Tibial artery (tissue), 4 donors: ENCODE measurements around the gene SULT1A3.
"Not testable (repeated sequence)": the region's sequence is repeated elsewhere in the genome, so short reads cannot be mapped to it uniquely, and the experiment has no call there.

ENCODE experiments used
- DNase-seq, 2 donors: peaks; one replicate each; pipeline ENCODE4 v3.0.0-alpha.2; 2019
- H3K27ac ChIP-seq, 2 donors: fragments of 200-600 bp; sonication (generic) in 1 of 2; 1 replicate in 1 of 2; 2 replicates in 1 of 2; pipeline ENCODE4 v1.5.1; 2018 to 2019; ENCODE audit warnings: mild to moderate bottlenecking in 1 of 2
- H3K27me3 ChIP-seq, 2 donors: fragments of 200-600 bp; sonication (generic) in 1 of 2; one replicate each; pipeline versions ENCODE4 v1.5.1 to v1.6.0; 2016 to 2019
- H3K36me3 ChIP-seq, 3 donors: fragments of 200-600 bp; sonication (generic) in 2 of 3; one replicate each; pipeline ENCODE4 v1.5.1; 2016 to 2019; ENCODE audit warnings: mild to moderate bottlenecking in 2 of 3
- H3K4me1 ChIP-seq, 4 donors: fragments of 200-600 bp; sonication (generic) in 2 of 4; 1 replicate in 3 of 4; 2 replicates in 1 of 4; pipeline ENCODE4 v1.5.1; 2016 to 2019
- H3K4me3 ChIP-seq, 2 donors: fragments of 200-600 bp; sonication (generic) in 1 of 2; 1 replicate in 1 of 2; 2 replicates in 1 of 2; pipeline ENCODE4 v1.5.1; 2018 to 2019; ENCODE audit warnings: mild to moderate bottlenecking in 2 of 2
- H3K9me3 ChIP-seq, 3 donors: fragments of 200-600 bp; sonication (generic) in 1 of 3; one replicate each; pipeline ENCODE4 v1.5.1; 2016 to 2019
- CTCF ChIP-seq, 2 experiments: fragments of 200-600 bp in 1 of 2; fragments of 450-650 bp in 1 of 2; IDR thresholded peaks; one replicate each; pipeline ENCODE4 v1.5.1; 2017 to 2019; ENCODE audit warnings: antibody characterized with exemption in 2 of 2, mild to moderate bottlenecking in 1 of 2, moderate library complexity in 1 of 2
- intact Hi-C: fragments of 100-400 bp; cut with DNase I; formaldehyde crosslinking; loops from one replicate; pipeline ENCODE4 v1.15.0; 2023; ENCODE audit warnings: low total_unique reads

SULT1A3 gene

GRCh38 chr16:30185683-30186421 is 13.2 kb upstream of the SULT1A3 start:
- H3K36me3 ChIP-seq, result no peaks in the 10 kb centered on the region
- no peaks in the 10 kb centered on the region for H3K27me3 ChIP-seq
- intact Hi-C loops, result no loop called here
- no peaks in the 10 kb centered on the region for H3K9me3 ChIP-seq
- peaks cover 0 to 21% (median 12%) of the 10 kb centered on the region in 4 donors for H3K4me1 ChIP-seq
- H3K27ac ChIP-seq, result no peak overlapping the region
- TF ChIP-seq CTCF (IDR thresholded peaks at IDR 0.05), result no peak
- peak; percentile 48 to 70 for DNase-seq
- H3K4me3 ChIP-seq, result no peak overlapping the region

- Histone ChIP-seq H3K36me3 (no peaks in the 10 kb centered on the region), H3K9me3 (no peaks in the 10 kb centered on the region), H3K4me1 (peaks cover 0 to 21% (median 12%) of the 10 kb centered on the region in 4 donors), H3K4me3 (no peak overlapping the region), H3K27ac (no peak overlapping the region), H3K27me3 (no peaks in the 10 kb centered on the region)
- DNase-seq, result no peak
- TF ChIP-seq CTCF (IDR thresholded peaks at IDR 0.05), result no peak
- intact Hi-C loops, result no loop called here
Observed at GRCh38 chr16:30186444-30186781, 12.6 kb upstream of the SULT1A3 start.

- H3K36me3 ChIP-seq, result no peaks in the 10 kb centered on the region
- peak; percentile 48 to 53 for TF ChIP-seq CTCF (IDR thresholded peaks at IDR 0.05)
- H3K4me3 ChIP-seq, result no peak overlapping the region
- no peaks in the 10 kb centered on the region for H3K27me3 ChIP-seq
- intact Hi-C loops, result no loop called here
- H3K27ac ChIP-seq, result no peak overlapping the region
- H3K4me1 ChIP-seq, result peaks cover 0 to 21% (median 12%) of the 10 kb centered on the region in 4 donors
- DNase-seq, result peak; percentile 64 to 75
- no peaks in the 10 kb centered on the region for H3K9me3 ChIP-seq
Observed at GRCh38 chr16:30186782-30187555, 12.1 kb upstream of the SULT1A3 start.

GRCh38 chr16:30187556-30187865 is 11.5 kb upstream of the SULT1A3 start:
- peaks cover 0 to 21% (median 12%) of the 10 kb centered on the region in 4 donors for H3K4me1 ChIP-seq
- no peak overlapping the region for H3K27ac ChIP-seq
- intact Hi-C loops, result no loop called here
- H3K9me3 ChIP-seq, result no peaks in the 10 kb centered on the region
- no peaks in the 10 kb centered on the region for H3K36me3 ChIP-seq
- DNase-seq, result no peak
- no peak for TF ChIP-seq CTCF (IDR thresholded peaks at IDR 0.05)
- no peak overlapping the region for H3K4me3 ChIP-seq
- H3K27me3 ChIP-seq, result no peaks in the 10 kb centered on the region

- no peaks in the 10 kb centered on the region for H3K9me3 ChIP-seq
- peak in 1 of 2 donors; percentile 18 for DNase-seq
- intact Hi-C loops, result no loop called here
- H3K4me1 ChIP-seq, result peaks cover 0 to 18% (median 9%) of the 10 kb centered on the region in 4 donors
- no peak overlapping the region for H3K4me3 ChIP-seq
- no peaks in the 10 kb centered on the region for H3K27me3 ChIP-seq
- no peak overlapping the region for H3K27ac ChIP-seq
- no peaks in the 10 kb centered on the region for H3K36me3 ChIP-seq
- TF ChIP-seq CTCF (IDR thresholded peaks at IDR 0.05), result no peak
Observed at GRCh38 chr16:30187971-30188561, 11.0 kb upstream of the SULT1A3 start.

- H3K27ac ChIP-seq, intact Hi-C loops, H3K36me3 ChIP-seq, DNase-seq, H3K4me3 ChIP-seq, H3K27me3 ChIP-seq, H3K9me3 ChIP-seq, H3K4me1 ChIP-seq: not testable (repeated sequence)
Observed at GRCh38 chr16:30191158-30191557, 7.9 kb upstream of the SULT1A3 start.

- H3K4me1 ChIP-seq, intact Hi-C loops, H3K4me3 ChIP-seq: not testable (repeated sequence)
Observed at GRCh38 chr16:30193098-30193497, 6.0 kb upstream of the SULT1A3 start.

GRCh38 chr16:30193615-30194014 is 5.4 kb upstream of the SULT1A3 start, which contains the start of the genes BOLA2B and SLX1A:
Gene BOLA2B, minus strand, starts transcription at chr16:30193666. Its CDS starts 71 bp downstream, at chr16:30193595.
Gene SLX1A, plus strand, starts transcription at chr16:30193875. Its CDS starts 210 bp downstream, at chr16:30194085.
- H3K27me3 ChIP-seq, H3K4me1 ChIP-seq, intact Hi-C loops, H3K9me3 ChIP-seq, DNase-seq, H3K36me3 ChIP-seq: not testable (repeated sequence)
- Histone ChIP-seq H3K27ac (peak within 1 kb of the TSS in 1 of 2 donors; percentile 60), H3K4me3 (peak within 1 kb of the TSS; percentile 51 to 52)

More at GRCh38 chr16:30193098-30193497, 6.0 kb upstream of the SULT1A3 start:
- not testable (repeated sequence) for H3K27ac ChIP-seq, DNase-seq, H3K36me3 ChIP-seq, H3K9me3 ChIP-seq, H3K27me3 ChIP-seq
